HEK293T (cell line): Measurements from ENCODE around the gene CBX2.

ENCODE experiments used
- BHLHE40 ChIP-seq: fragments of 450-650 bp; IDR thresholded peaks from 2 replicates; pipeline ENCODE4 v1.6.1; 2016; ENCODE audit warnings: mild to moderate bottlenecking, moderate library complexity, borderline replicate concordance
- CTBP1 ChIP-seq: fragments of 450-650 bp; IDR thresholded peaks from 2 replicates; pipeline ENCODE4 v1.6.1; 2016; ENCODE audit warnings: borderline replicate concordance
- HDGF ChIP-seq: fragments of 450-650 bp; IDR thresholded peaks from 2 replicates; pipeline ENCODE4 v1.6.1; 2017; ENCODE audit warnings: antibody characterized with exemption, borderline replicate concordance
- TARDBP ChIP-seq: fragments of 450-650 bp; IDR thresholded peaks from 2 replicates; pipeline ENCODE4 v1.6.1; 2016

DNA sequence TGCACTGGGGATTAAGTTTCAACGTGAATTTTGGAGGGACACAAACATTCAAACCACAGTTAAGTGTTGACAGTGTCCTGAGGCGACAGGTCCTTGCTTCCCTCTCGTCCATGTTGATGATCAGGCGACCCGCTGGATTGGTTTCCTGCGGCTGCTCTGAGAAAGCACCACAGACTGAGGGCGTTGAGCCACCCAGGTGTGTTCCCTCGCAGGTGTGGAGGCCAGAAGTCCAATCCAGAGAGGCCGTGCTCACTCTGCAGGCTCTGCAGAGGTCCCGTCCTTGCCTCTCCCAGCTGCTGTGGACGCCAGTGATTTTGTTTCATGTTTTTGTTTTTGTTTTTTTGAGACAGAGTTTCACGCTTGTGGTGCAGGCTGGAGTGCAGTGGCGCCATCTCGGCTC, 22.4 kb upstream of the CBX2 start:
- TF ChIP-seq BHLHE40, result no peak
- TF ChIP-seq TARDBP, result no peak
- no peak for TF ChIP-seq CTBP1
- no peak for TF ChIP-seq HDGF
